ENCODE data around the gene ADAM22.

GRCh38 chr7:87941138-87941537 is 7.1 kb downstream of the ADAM22 start:
- no peak for TF ChIP-seq CTCF (IDR thresholded peaks at IDR 0.05; ENCODE audit: low read length)
- no peak for TF ChIP-seq EZH2phosphoT487 (IDR thresholded peaks at IDR 0.05; ENCODE audit: low read length)
